GM12875 (cell line): ENCODE results near the gene FAM13A.

Experiments used
- H3K4me3 ChIP-seq: one replicate; pipeline ENCODE4 v1.5.1; 2011; ENCODE audit warnings: low read depth, low read length, control low read depth
- TF ChIP-seq, protein P1 (sequence below): IDR thresholded peaks from 2 replicates; pipeline ENCODE4 v1.5.1; 2011; ENCODE audit warnings: low read depth, mild to moderate bottlenecking, control low read depth, inconsistent platforms, low read length, moderate library complexity, borderline replicate concordance; ENCODE audit not compliant: insufficient read depth

Gene FAM13A

DNA sequence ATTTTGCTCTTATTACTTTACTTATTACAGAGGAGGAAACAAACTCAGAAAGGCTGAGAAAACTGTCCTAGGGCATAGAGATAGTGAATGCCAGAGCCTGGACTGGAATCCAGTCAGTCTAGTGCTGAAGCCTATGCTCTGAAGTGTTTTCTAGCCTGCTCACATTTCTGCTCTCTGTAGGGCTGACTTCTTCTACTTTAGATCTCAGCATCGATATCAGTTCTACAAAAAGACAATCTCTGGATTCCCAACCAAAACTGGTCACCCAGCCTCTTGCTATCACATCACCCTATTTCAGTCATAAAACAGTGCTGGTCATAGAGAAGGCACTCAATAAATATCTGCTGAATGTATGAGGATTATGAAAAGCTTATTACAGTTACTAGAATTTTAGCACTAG is 87.2 kb downstream of the FAM13A start:
- TF ChIP-seq, protein P1, sequence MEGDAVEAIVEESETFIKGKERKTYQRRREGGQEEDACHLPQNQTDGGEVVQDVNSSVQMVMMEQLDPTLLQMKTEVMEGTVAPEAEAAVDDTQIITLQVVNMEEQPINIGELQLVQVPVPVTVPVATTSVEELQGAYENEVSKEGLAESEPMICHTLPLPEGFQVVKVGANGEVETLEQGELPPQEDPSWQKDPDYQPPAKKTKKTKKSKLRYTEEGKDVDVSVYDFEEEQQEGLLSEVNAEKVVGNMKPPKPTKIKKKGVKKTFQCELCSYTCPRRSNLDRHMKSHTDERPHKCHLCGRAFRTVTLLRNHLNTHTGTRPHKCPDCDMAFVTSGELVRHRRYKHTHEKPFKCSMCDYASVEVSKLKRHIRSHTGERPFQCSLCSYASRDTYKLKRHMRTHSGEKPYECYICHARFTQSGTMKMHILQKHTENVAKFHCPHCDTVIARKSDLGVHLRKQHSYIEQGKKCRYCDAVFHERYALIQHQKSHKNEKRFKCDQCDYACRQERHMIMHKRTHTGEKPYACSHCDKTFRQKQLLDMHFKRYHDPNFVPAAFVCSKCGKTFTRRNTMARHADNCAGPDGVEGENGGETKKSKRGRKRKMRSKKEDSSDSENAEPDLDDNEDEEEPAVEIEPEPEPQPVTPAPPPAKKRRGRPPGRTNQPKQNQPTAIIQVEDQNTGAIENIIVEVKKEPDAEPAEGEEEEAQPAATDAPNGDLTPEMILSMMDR = no peak

DNA sequence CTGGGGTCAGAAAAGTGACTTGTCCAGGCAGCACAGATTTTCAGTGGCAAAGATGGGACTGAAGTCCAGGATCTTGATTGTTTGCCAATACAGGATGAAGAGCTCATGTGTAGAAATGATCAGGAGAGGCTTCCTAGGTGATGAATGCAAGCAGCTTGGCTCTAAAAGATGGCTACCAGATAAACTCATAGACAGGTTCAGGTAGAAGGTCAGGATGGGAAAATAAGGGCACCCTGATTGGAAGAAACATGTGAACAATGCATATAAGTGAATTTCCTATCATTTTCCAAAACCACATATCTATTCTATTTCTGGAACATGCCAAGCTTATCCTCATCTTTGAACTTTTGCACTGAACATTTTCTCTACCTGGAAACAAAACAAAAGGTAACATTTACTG is 87.7 kb downstream of the FAM13A start:
- H3K4me3 ChIP-seq = no peak overlapping the region
- TF ChIP-seq, protein P1 = no peak

More for the DNA sequence above, 87.2 kb downstream of the FAM13A start:
- H3K4me3 ChIP-seq = no peak overlapping the region

DNA sequence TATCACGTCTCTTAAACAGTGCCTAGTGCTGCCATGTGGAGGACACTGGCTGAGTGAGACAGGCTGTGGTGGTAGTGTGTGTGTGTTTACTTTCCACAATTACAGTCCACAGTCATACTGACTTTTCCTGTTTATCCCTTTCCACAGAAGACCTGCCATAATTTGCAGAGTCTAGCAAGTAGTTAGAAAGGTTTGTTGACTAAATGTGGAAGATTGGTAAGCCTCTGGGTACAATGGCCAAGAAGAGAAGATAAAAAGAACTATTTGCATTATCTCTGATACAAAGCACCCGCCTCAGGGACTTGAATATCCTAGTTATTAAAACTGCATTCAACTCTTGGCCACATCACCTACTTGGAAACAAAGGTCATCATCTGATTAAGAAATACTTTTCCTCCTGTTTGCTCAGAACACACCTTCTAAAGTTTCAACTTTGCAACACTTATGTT is 89.1 kb downstream of the FAM13A start:
- TF ChIP-seq, protein P1 = no peak
- H3K4me3 ChIP-seq = no peak overlapping the region

GRCh38 chr4:88965053-88965452 is 91.9 kb downstream of the FAM13A start:
- no peak overlapping the region for H3K4me3 ChIP-seq
- TF ChIP-seq, protein P1 = no peak

DNA sequence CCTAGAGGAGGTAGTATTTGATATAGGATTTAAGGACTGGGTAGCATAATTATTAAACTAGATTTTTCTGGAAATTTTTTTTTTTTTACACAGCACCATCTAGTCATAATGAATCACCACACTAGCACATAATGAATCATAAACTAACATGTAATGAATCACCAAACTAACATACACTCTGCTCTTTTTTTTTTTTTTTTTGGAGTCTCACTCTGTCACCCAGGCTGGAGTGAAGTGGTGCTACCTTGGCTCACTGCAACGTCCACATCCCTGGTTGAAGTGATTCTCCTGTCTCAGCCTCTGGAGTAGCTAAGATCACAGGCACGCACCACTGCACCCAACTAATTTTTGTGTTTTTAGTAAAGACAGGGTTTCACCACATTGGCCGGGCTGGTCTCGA is 92.5 kb downstream of the FAM13A start:
- TF ChIP-seq, protein P1 = no peak
- H3K4me3 ChIP-seq = no peak overlapping the region

DNA sequence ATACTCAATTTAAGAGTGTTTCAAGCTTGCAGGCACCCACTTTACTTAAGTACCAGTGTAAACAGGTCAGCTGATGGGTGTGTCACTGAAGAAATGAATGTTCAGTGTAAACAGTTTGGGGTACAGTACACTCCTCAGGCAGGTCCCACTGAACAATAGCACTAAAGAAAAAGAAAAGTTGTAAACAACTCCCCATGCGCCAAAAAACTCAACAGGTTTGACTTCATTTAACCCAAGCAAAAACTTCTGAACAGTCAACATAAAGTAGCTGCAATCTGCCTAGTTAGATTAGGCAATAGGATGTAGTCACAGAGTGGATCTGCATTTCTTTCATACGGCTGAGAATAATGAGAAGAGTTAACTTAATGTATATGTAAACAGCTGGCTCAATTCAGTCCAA is 93.2 kb downstream of the FAM13A start:
- H3K4me3 ChIP-seq = no peak overlapping the region
- TF ChIP-seq, protein P1 = no peak

- TF ChIP-seq, protein P1 = no peak
- no peak overlapping the region for H3K4me3 ChIP-seq
Observed at GRCh38 chr4:88962396-88962795, 94.6 kb downstream of the FAM13A start.
